ENCODE results near the gene PCDH19.

DNA sequence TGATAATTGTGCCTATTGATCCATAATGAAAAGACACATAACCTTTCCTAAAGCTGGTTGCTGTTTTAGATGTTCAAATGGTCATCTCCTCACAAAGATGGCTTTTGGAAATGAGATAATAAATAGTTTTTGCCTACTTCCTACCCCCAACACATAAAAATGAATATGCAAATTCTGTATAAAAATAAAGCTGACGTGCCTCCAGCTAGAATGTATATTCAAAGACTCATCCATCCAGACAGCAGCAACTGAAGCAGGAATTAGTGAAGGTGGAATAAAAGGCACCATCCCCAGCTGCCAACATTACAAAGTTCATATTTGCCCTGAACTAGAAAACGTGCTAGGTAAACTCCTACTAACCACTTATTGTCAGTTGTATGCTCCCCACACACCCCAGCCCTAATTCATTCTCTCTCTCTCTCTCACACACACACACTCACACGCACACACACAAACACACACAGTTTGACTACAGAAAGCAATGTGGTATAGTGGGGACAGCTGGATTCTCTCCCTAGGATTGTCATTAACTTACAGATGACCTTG, 53.6 kb downstream of the PCDH19 start:
- no peak for TF ChIP-seq POLR2A (IDR thresholded peaks at IDR 0.05)
- TF ChIP-seq, protein P1, sequence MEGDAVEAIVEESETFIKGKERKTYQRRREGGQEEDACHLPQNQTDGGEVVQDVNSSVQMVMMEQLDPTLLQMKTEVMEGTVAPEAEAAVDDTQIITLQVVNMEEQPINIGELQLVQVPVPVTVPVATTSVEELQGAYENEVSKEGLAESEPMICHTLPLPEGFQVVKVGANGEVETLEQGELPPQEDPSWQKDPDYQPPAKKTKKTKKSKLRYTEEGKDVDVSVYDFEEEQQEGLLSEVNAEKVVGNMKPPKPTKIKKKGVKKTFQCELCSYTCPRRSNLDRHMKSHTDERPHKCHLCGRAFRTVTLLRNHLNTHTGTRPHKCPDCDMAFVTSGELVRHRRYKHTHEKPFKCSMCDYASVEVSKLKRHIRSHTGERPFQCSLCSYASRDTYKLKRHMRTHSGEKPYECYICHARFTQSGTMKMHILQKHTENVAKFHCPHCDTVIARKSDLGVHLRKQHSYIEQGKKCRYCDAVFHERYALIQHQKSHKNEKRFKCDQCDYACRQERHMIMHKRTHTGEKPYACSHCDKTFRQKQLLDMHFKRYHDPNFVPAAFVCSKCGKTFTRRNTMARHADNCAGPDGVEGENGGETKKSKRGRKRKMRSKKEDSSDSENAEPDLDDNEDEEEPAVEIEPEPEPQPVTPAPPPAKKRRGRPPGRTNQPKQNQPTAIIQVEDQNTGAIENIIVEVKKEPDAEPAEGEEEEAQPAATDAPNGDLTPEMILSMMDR (IDR thresholded peaks at IDR 0.05), result no peak
- TF ChIP-seq EP300 (IDR thresholded peaks at IDR 0.05), result no peak
